ENCODE results near the gene CFAP410. TPM values are rescaled to one million over a fixed set of nuclear protein-coding genes. Genes with fewer than 3 reads are reported as not detected.
"Not testable (repeated sequence)": the region's sequence is repeated elsewhere in the genome, so short reads cannot be mapped to it uniquely, and the experiment has no call there.

CFAP410 gene
- total RNA-seq, 1 donor from 2014 or later: 24.3 TPM

DNA sequence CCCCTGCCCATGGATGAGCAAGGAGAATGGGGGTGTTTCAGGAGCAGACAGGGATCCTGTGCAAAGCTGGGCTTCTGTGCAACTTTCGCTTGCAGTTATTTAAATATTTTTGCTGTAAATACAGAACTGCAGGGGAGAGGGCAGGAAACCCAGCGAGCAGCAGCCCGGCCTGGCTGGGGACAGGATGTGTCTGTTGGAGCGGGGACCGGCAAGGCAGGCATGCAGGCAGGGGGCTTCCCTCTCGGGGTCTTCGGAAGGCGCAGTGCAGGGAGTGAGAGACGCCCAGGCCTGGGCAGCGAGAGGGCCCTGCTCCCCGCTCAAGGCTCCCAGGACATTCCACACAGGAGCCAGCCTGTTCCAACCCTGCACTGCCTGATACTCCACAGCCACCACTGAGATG is 55.2 kb downstream of the CFAP410 start:
- Histone ChIP-seq H3K9me3 (no peaks in the 10 kb centered on the region), H3K36me3 (no peaks in the 10 kb centered on the region), H3K27ac (no peak overlapping the region), H3K4me1 (peaks cover 9% of the 10 kb centered on the region), H3K27me3 (no peaks in the 10 kb centered on the region), H3K4me3 (no peak overlapping the region)
- intact Hi-C loops (cut with DNase I): no loop called here
- TF ChIP-seq, protein P1, sequence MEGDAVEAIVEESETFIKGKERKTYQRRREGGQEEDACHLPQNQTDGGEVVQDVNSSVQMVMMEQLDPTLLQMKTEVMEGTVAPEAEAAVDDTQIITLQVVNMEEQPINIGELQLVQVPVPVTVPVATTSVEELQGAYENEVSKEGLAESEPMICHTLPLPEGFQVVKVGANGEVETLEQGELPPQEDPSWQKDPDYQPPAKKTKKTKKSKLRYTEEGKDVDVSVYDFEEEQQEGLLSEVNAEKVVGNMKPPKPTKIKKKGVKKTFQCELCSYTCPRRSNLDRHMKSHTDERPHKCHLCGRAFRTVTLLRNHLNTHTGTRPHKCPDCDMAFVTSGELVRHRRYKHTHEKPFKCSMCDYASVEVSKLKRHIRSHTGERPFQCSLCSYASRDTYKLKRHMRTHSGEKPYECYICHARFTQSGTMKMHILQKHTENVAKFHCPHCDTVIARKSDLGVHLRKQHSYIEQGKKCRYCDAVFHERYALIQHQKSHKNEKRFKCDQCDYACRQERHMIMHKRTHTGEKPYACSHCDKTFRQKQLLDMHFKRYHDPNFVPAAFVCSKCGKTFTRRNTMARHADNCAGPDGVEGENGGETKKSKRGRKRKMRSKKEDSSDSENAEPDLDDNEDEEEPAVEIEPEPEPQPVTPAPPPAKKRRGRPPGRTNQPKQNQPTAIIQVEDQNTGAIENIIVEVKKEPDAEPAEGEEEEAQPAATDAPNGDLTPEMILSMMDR (IDR thresholded peaks at IDR 0.05): no peak
- no peak for DNase-seq (ENCODE audit: extremely low spot score in 2 of 2)

DNA sequence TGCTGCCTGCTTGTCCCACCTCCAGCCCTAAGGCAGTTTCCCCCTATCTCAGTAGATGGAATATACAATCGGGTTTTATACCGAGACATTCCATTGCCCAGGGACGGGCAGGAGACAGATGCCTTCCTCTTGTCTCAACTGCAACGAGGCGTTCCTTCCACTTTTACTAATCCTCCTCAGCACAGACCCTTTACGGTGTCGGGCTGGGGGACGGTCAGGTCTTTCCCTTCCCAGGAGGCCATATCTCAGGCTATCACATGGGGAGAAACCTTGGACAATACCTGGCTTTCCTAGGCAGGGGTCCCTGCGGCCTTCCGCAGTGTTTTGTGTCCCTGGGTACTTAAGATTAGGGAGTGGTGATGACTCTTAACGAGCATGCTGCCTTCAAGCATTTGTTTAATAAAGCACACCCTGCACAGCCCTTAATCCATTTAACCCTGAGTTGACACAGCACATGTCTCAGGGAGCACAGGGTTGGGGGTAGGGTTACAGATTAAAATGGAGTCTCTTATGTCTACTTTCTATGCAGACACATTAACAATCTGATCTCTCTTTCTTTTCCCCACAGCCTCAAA is 55.9 kb downstream of the CFAP410 start:
- H3K9me3 ChIP-seq; DNase-seq (ENCODE audit: extremely low spot score in 2 of 2); H3K27ac ChIP-seq; H3K27me3 ChIP-seq; H3K36me3 ChIP-seq; H3K4me3 ChIP-seq; H3K4me1 ChIP-seq; intact Hi-C loops (cut with DNase I): not testable (repeated sequence)

DNA sequence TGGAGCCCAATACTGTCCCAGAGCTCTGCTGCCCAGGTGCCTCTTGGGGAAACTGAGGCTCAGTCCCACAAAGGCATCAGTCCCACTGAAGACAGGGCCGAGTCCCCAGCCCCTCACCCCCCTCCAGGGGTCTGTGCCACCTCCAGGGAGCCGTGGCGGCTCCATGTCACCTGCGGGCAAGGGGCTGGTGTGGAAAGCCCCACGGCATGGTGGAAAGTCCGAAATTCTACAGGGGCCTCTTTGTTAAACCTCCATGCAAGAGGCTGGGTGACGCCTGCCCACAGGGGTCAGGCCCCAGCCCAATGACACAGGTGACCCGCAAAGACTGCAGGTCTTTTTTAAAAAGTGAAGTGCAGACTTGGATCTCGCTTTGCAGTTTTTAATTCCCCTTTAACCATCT is 56.8 kb downstream of the CFAP410 start:
- Histone ChIP-seq H3K9me3 (no peaks in the 10 kb centered on the region), H3K36me3 (no peaks in the 10 kb centered on the region), H3K27ac (no peak overlapping the region), H3K4me1 (peaks cover 9% of the 10 kb centered on the region), H3K27me3 (no peaks in the 10 kb centered on the region), H3K4me3 (no peak overlapping the region)
- DNase-seq (ENCODE audit: extremely low spot score in 2 of 2): no peak
- intact Hi-C loops (cut with DNase I): no loop called here
- TF ChIP-seq, protein P1 (IDR thresholded peaks at IDR 0.05): no peak
- no peak for TF ChIP-seq POLR2AphosphoS5 (IDR thresholded peaks at IDR 0.05; ENCODE audit: insufficient read depth in 1 of 2, low read depth in 1 of 2)
- no peak for TF ChIP-seq POLR2A (IDR thresholded peaks at IDR 0.05)

DNA sequence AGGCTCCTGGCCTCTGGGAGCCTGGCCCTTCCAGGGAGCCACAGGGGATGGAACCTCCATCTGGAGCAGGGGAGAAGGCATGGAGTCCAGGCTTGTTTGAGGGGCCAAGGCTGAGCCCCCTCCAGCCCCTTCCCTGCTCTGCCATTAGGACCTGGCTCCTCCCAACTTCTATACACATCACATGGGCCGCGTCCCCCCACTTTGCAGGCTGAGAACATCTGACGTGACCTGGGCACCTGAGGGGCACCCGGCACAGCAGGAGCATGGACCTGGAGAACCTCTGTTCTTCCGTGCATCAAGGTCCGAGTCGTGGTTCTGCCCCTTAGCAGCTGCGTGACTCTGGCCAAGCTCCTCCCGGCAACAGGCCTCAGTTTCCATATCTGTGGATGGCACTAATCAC is 57.4 kb downstream of the CFAP410 start:
- Histone ChIP-seq H3K4me3 (no peak overlapping the region), H3K27ac (no peak overlapping the region), H3K4me1 (peaks cover 9% of the 10 kb centered on the region), H3K9me3 (no peaks in the 10 kb centered on the region), H3K36me3 (no peaks in the 10 kb centered on the region), H3K27me3 (no peaks in the 10 kb centered on the region)
- DNase-seq (ENCODE audit: extremely low spot score in 2 of 2): no peak
- intact Hi-C loops (cut with DNase I): no loop called here
- TF ChIP-seq, protein P1 (IDR thresholded peaks at IDR 0.05): no peak
- TF ChIP-seq POLR2A (IDR thresholded peaks at IDR 0.05): no peak
- no peak for TF ChIP-seq POLR2AphosphoS5 (IDR thresholded peaks at IDR 0.05; ENCODE audit: insufficient read depth in 1 of 2, low read depth in 1 of 2)

DNA sequence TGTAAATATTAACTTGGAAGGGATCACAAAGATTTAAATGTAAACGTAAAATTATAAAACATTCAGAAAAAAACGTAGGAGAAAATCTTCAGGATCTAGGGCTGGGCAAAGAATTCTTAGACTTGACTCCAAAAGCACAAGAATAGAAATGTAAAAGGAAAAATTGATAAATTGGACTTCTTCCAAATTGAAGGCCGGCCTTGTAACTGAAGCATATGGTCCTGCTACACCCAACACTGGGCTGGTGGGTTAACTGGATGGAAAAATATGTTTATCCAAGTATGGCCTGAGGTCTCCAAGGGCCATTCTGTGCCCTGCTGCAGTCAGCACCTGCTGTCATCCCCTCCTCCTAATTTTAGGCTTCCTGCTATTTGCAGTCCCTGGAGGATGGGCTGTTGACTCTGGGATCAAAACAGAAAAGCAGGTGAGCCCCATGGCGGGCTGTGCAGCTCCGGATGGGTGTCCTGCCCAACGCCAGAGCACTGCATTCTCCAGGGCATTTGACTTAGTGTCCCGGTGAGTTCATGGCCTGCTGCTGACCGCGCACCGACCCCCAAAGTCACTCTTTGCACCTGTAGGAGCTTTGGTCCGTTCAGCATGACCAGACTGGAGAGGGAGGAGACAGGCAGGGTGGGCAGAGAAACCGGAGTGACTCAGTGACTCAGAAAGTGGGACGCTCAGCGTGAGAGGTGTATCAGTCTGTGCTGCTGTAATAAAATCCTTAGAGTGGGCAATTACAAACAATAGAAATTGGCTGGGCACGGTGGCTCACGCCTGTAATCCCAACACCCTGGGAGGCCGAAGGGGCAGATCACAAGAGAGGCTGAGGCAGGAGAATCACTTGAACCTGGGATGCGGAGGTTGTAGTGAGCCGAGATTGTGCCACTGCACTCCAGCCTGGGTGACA is 59.6 kb downstream of the CFAP410 start:
- H3K27ac ChIP-seq: no peak overlapping the region
- no peaks in the 10 kb centered on the region for H3K9me3 ChIP-seq
- H3K27me3 ChIP-seq: no peaks in the 10 kb centered on the region
- H3K4me1 ChIP-seq: no peaks in the 10 kb centered on the region
- no peak for TF ChIP-seq POLR2AphosphoS5 (IDR thresholded peaks at IDR 0.05; ENCODE audit: insufficient read depth in 1 of 2, low read depth in 1 of 2)
- no peak for TF ChIP-seq POLR2A (IDR thresholded peaks at IDR 0.05)
- TF ChIP-seq, protein P1 (IDR thresholded peaks at IDR 0.05): no peak
- H3K36me3 ChIP-seq: no peaks in the 10 kb centered on the region
- no peak overlapping the region for H3K4me3 ChIP-seq
- intact Hi-C loops (cut with DNase I): no loop called here
- DNase-seq (ENCODE audit: extremely low spot score in 2 of 2): no peak

Other genes with a start within 250 kb of the CFAP410 start
- 20.4 TPM for gene PWP2, start 232.0 kb downstream of the CFAP410 start, total RNA-seq
- 12.0 TPM for gene GATD3, start 205.7 kb downstream of the CFAP410 start, total RNA-seq
- 6.4 TPM for gene ICOSLG, start 98.4 kb downstream of the CFAP410 start, total RNA-seq
- gene DNMT3L, start 77.5 kb downstream of the CFAP410 start, total RNA-seq: not detected
- 0.25 TPM for gene AIRE, start 53.5 kb downstream of the CFAP410 start, total RNA-seq
- 79.1 TPM for gene PFKL, start 39.3 kb downstream of the CFAP410 start, total RNA-seq
- 2.2 TPM for gene TRPM2, start 14.2 kb upstream of the CFAP410 start, total RNA-seq
- 2.5 TPM for gene LRRC3, start 116.1 kb upstream of the CFAP410 start, total RNA-seq
- not detected for gene KRTAP10-1, start 200.8 kb upstream of the CFAP410 start, total RNA-seq
- gene KRTAP10-2, start 212.1 kb upstream of the CFAP410 start, total RNA-seq: not detected
- gene KRTAP10-3, start 219.4 kb upstream of the CFAP410 start, total RNA-seq: not detected
- not detected for gene KRTAP10-4, start 234.3 kb upstream of the CFAP410 start, total RNA-seq
- gene KRTAP10-5, start 241.2 kb upstream of the CFAP410 start, total RNA-seq: not detected

Data from vagina (tissue), 2 donors.